ENCODE measurements around the gene SRGAP2C. TPM values are rescaled to one million over a fixed set of nuclear protein-coding genes. Genes with fewer than 3 reads are reported as not detected.
"Not testable (repeated sequence)": the region's sequence is repeated elsewhere in the genome, so short reads cannot be mapped to it uniquely, and the experiment has no call there.

The SRGAP2C gene
- total RNA-seq, 1 donor from 2014 or later: 59.6 TPM

- intact Hi-C loops (cut with micrococcal nuclease): not testable (repeated sequence)
These were observed 148.1 kb downstream of the SRGAP2C start for GRCh38 chr1:121332599-121333562.

GRCh38 chr1:121337958-121338357, 153.2 kb downstream of the SRGAP2C start:
- intact Hi-C loops (cut with micrococcal nuclease): not testable (repeated sequence)

GRCh38 chr1:121339611-121340010, 154.8 kb downstream of the SRGAP2C start:
- intact Hi-C loops (cut with micrococcal nuclease): not testable (repeated sequence)

GRCh38 chr1:121343311-121343906, 158.6 kb downstream of the SRGAP2C start:
- intact Hi-C loops (cut with micrococcal nuclease): not testable (repeated sequence)

GRCh38 chr1:121344355-121344754, 159.6 kb downstream of the SRGAP2C start:
- intact Hi-C loops (cut with micrococcal nuclease): not testable (repeated sequence)

- intact Hi-C loops (cut with micrococcal nuclease): not testable (repeated sequence)
These were observed 161.9 kb downstream of the SRGAP2C start for GRCh38 chr1:121346654-121347053.

GRCh38 chr1:121347476-121347875, 162.7 kb downstream of the SRGAP2C start:
- intact Hi-C loops (cut with micrococcal nuclease): not testable (repeated sequence)

- intact Hi-C loops (cut with micrococcal nuclease): not testable (repeated sequence)
These were observed 163.3 kb downstream of the SRGAP2C start for GRCh38 chr1:121348115-121348514.

- intact Hi-C loops (cut with micrococcal nuclease): not testable (repeated sequence)
These were observed 164.7 kb downstream of the SRGAP2C start for GRCh38 chr1:121349332-121349967.

GRCh38 chr1:121355711-121356420, 171.1 kb downstream of the SRGAP2C start:
- intact Hi-C loops (cut with micrococcal nuclease): not testable (repeated sequence)

GRCh38 chr1:121356819-121357218, 172.0 kb downstream of the SRGAP2C start:
- intact Hi-C loops (cut with micrococcal nuclease): not testable (repeated sequence)

GRCh38 chr1:121360531-121360930, 175.8 kb downstream of the SRGAP2C start:
- intact Hi-C loops (cut with micrococcal nuclease): not testable (repeated sequence)

- intact Hi-C loops (cut with micrococcal nuclease): not testable (repeated sequence)
These were observed 176.9 kb downstream of the SRGAP2C start for GRCh38 chr1:121361451-121362233.

GRCh38 chr1:121362234-121362883, 177.6 kb downstream of the SRGAP2C start:
- intact Hi-C loops (cut with micrococcal nuclease): not testable (repeated sequence)

- intact Hi-C loops (cut with micrococcal nuclease): not testable (repeated sequence)
These were observed 180.5 kb downstream of the SRGAP2C start for GRCh38 chr1:121365316-121365715.

- intact Hi-C loops (cut with micrococcal nuclease): not testable (repeated sequence)
These were observed 180.9 kb downstream of the SRGAP2C start for GRCh38 chr1:121365723-121366122.

- intact Hi-C loops (cut with micrococcal nuclease): not testable (repeated sequence)
These were observed 181.4 kb downstream of the SRGAP2C start for GRCh38 chr1:121366171-121366570.

- intact Hi-C loops (cut with micrococcal nuclease): not testable (repeated sequence)
These were observed 184.1 kb downstream of the SRGAP2C start for GRCh38 chr1:121368910-121369309.

- intact Hi-C loops (cut with micrococcal nuclease): not testable (repeated sequence)
These were observed 185.2 kb downstream of the SRGAP2C start for GRCh38 chr1:121369959-121370358.

- intact Hi-C loops (cut with micrococcal nuclease): not testable (repeated sequence)
These were observed 190.1 kb downstream of the SRGAP2C start for GRCh38 chr1:121374851-121375367.
